HG03060 (cell line): Measurements from ENCODE around the gene TRAF1.
A peak's percentile ranks its signal among the peaks of the same experiment; 100 is the strongest.

Experiments
- ATAC-seq: cut with Tn5 transposase; IDR thresholded peaks from one replicate; pipeline ENCODE4 v1.9.1; 2021; ENCODE audit warnings: low read depth, moderate number of reproducible peaks; ENCODE audit not compliant: unreplicated experiment

The TRAF1 gene

GRCh38 chr9:120874226-120875194 is 52.1 kb downstream of the TRAF1 start:
- ATAC-seq: no peak

GRCh38 chr9:120873512-120873911 is 53.1 kb downstream of the TRAF1 start:
- no peak for ATAC-seq

- ATAC-seq: no peak
These were observed 53.6 kb downstream of the TRAF1 start for GRCh38 chr9:120872791-120873502.

- no peak for ATAC-seq
These were observed 56.4 kb downstream of the TRAF1 start for GRCh38 chr9:120870206-120870605.

- ATAC-seq: no peak
These were observed 56.9 kb downstream of the TRAF1 start for GRCh38 chr9:120869726-120870125.

GRCh38 chr9:120869360-120869687 is 57.3 kb downstream of the TRAF1 start:
- no peak for ATAC-seq

- ATAC-seq: peak; percentile 58
These were observed 57.8 kb downstream of the TRAF1 start for GRCh38 chr9:120868676-120869359.

- no peak for ATAC-seq
These were observed 58.3 kb downstream of the TRAF1 start for GRCh38 chr9:120868339-120868675.

- ATAC-seq: no peak
These were observed 58.8 kb downstream of the TRAF1 start for GRCh38 chr9:120867676-120868338.

GRCh38 chr9:120866651-120867050 is 59.9 kb downstream of the TRAF1 start:
- ATAC-seq: no peak

GRCh38 chr9:120865809-120866208 is 60.8 kb downstream of the TRAF1 start:
- no peak for ATAC-seq

- no peak for ATAC-seq
These were observed 61.4 kb downstream of the TRAF1 start for GRCh38 chr9:120865176-120865575.

- no peak for ATAC-seq
These were observed 61.9 kb downstream of the TRAF1 start for GRCh38 chr9:120864719-120865118.

GRCh38 chr9:120863833-120864232 is 62.8 kb downstream of the TRAF1 start:
- ATAC-seq: no peak

GRCh38 chr9:120862452-120862851 is 64.1 kb downstream of the TRAF1 start:
- no peak for ATAC-seq

GRCh38 chr9:120861935-120862334 is 64.7 kb downstream of the TRAF1 start:
- ATAC-seq: no peak

- no peak for ATAC-seq
These were observed 66.5 kb downstream of the TRAF1 start for GRCh38 chr9:120860083-120860482.

- no peak for ATAC-seq
These were observed 67.2 kb downstream of the TRAF1 start for GRCh38 chr9:120859361-120859760.

- ATAC-seq: no peak
These were observed 68.7 kb downstream of the TRAF1 start for GRCh38 chr9:120857902-120858301.

GRCh38 chr9:120857481-120857880 is 69.1 kb downstream of the TRAF1 start:
- no peak for ATAC-seq

- no peak for ATAC-seq
These were observed 69.9 kb downstream of the TRAF1 start for GRCh38 chr9:120856700-120857099.
